ENCODE measurements around the gene LRRC9.
"Not testable (repeated sequence)": the region's sequence is repeated elsewhere in the genome, so short reads cannot be mapped to it uniquely, and the experiment has no call there.

Gene LRRC9

DNA sequence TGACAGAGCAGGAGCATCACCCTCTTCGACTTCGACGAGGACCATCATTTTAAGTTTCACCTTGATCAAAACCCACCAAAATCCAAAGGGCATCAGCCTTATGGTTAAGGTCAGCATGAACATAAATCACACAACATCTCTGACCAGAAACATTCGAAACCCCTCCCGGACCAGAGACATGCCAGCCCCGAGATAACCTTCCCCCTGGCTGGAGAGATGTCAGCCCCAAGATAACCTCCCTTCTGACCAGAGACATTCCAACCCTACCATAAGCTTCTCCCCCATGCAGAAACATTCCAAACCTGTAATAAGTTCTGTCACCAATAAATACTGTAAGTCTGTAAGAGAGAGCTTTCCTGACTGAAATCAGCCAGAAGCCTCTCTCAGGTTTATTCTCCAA lies 178.0 kb downstream of the LRRC9 start:
- H3K4me1 ChIP-seq (ENCODE audit: control insufficient read depth, insufficient read depth, low read length): peaks cover 15% of the 10 kb centered on the region
- H3K4me3 ChIP-seq (ENCODE audit: low read depth, low read length): no peak overlapping the region
- POLR2A ChIA-PET: no interaction called here
- CTCF ChIA-PET: no interaction called here
- H3K36me3 ChIP-seq (ENCODE audit: control insufficient read depth in 2 of 2, insufficient read depth in 1 of 2, low read length in 2 of 2): peaks cover 4 to 13% of the 10 kb centered on the region in 2 experiments; a peak in 2 of 3 replicates
- no peaks in the 10 kb centered on the region for H3K9me3 ChIP-seq (ENCODE audit: control insufficient read depth, insufficient read depth, low read depth, low read length)
- H3K27ac ChIP-seq (ENCODE audit: extremely low read depth, low read depth, low read length): no peak overlapping the region
- TF ChIP-seq GLIS1 (tag by site-specific recombination; IDR thresholded peaks at IDR 0.05) (no peak), ZNF404 (tag by site-specific recombination; IDR thresholded peaks at IDR 0.05) (no peak), ZNF654 (tag by site-specific recombination; IDR thresholded peaks at IDR 0.05; ENCODE audit: low read depth) (no peak), ZNF791 (tag by site-specific recombination; IDR thresholded peaks at IDR 0.05) (no peak), ZSCAN23 (tag by site-specific recombination; IDR thresholded peaks at IDR 0.05) (no peak), ZNF239 (tag by site-specific recombination; IDR thresholded peaks at IDR 0.05) (no peak), ZNF2 (tag by site-specific recombination; IDR thresholded peaks at IDR 0.05) (no peak), ZNF146 (tag by site-specific recombination; IDR thresholded peaks at IDR 0.05) (no peak), ZNF596 (tag by site-specific recombination; IDR thresholded peaks at IDR 0.05) (no peak), ZNF623 (tag by site-specific recombination; IDR thresholded peaks at IDR 0.05) (no peak), ZNF10 (tag by site-specific recombination; IDR thresholded peaks at IDR 0.05) (no peak), ZBTB7A (tag by site-specific recombination; IDR thresholded peaks at IDR 0.05; ENCODE audit: low read depth) (no peak)
- TF ChIP-seq, protein P1, sequence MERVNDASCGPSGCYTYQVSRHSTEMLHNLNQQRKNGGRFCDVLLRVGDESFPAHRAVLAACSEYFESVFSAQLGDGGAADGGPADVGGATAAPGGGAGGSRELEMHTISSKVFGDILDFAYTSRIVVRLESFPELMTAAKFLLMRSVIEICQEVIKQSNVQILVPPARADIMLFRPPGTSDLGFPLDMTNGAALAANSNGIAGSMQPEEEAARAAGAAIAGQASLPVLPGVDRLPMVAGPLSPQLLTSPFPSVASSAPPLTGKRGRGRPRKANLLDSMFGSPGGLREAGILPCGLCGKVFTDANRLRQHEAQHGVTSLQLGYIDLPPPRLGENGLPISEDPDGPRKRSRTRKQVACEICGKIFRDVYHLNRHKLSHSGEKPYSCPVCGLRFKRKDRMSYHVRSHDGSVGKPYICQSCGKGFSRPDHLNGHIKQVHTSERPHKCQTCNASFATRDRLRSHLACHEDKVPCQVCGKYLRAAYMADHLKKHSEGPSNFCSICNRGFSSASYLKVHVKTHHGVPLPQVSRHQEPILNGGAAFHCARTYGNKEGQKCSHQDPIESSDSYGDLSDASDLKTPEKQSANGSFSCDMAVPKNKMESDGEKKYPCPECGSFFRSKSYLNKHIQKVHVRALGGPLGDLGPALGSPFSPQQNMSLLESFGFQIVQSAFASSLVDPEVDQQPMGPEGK (tag by site-specific recombination; IDR thresholded peaks at IDR 0.05): no peak
- TF ChIP-seq, protein P2, sequence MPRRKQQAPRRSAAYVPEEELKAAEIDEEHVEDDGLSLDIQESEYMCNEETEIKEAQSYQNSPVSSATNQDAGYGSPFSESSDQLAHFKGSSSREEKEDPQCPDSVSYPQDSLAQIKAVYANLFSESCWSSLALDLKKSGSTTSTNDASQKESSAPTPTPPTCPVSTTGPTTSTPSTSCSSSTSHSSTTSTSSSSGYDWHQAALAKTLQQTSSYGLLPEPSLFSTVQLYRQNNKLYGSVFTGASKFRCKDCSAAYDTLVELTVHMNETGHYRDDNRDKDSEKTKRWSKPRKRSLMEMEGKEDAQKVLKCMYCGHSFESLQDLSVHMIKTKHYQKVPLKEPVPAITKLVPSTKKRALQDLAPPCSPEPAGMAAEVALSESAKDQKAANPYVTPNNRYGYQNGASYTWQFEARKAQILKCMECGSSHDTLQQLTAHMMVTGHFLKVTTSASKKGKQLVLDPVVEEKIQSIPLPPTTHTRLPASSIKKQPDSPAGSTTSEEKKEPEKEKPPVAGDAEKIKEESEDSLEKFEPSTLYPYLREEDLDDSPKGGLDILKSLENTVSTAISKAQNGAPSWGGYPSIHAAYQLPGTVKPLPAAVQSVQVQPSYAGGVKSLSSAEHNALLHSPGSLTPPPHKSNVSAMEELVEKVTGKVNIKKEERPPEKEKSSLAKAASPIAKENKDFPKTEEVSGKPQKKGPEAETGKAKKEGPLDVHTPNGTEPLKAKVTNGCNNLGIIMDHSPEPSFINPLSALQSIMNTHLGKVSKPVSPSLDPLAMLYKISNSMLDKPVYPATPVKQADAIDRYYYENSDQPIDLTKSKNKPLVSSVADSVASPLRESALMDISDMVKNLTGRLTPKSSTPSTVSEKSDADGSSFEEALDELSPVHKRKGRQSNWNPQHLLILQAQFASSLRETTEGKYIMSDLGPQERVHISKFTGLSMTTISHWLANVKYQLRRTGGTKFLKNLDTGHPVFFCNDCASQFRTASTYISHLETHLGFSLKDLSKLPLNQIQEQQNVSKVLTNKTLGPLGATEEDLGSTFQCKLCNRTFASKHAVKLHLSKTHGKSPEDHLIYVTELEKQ (tag by site-specific recombination; IDR thresholded peaks at IDR 0.05; ENCODE audit: borderline replicate concordance): no peak
- TF ChIP-seq, protein P3, sequence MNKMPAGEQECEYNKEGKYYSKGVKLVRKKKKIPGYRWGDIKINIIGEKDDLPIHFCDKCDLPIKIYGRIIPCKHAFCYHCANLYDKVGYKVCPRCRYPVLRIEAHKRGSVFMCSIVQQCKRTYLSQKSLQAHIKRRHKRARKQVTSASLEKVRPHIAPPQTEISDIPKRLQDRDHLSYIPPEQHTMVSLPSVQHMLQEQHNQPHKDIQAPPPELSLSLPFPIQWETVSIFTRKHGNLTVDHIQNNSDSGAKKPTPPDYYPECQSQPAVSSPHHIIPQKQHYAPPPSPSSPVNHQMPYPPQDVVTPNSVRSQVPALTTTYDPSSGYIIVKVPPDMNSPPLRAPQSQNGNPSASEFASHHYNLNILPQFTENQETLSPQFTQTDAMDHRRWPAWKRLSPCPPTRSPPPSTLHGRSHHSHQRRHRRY (tag by site-specific recombination; IDR thresholded peaks at IDR 0.05): no peak
- TF ChIP-seq, protein P4, sequence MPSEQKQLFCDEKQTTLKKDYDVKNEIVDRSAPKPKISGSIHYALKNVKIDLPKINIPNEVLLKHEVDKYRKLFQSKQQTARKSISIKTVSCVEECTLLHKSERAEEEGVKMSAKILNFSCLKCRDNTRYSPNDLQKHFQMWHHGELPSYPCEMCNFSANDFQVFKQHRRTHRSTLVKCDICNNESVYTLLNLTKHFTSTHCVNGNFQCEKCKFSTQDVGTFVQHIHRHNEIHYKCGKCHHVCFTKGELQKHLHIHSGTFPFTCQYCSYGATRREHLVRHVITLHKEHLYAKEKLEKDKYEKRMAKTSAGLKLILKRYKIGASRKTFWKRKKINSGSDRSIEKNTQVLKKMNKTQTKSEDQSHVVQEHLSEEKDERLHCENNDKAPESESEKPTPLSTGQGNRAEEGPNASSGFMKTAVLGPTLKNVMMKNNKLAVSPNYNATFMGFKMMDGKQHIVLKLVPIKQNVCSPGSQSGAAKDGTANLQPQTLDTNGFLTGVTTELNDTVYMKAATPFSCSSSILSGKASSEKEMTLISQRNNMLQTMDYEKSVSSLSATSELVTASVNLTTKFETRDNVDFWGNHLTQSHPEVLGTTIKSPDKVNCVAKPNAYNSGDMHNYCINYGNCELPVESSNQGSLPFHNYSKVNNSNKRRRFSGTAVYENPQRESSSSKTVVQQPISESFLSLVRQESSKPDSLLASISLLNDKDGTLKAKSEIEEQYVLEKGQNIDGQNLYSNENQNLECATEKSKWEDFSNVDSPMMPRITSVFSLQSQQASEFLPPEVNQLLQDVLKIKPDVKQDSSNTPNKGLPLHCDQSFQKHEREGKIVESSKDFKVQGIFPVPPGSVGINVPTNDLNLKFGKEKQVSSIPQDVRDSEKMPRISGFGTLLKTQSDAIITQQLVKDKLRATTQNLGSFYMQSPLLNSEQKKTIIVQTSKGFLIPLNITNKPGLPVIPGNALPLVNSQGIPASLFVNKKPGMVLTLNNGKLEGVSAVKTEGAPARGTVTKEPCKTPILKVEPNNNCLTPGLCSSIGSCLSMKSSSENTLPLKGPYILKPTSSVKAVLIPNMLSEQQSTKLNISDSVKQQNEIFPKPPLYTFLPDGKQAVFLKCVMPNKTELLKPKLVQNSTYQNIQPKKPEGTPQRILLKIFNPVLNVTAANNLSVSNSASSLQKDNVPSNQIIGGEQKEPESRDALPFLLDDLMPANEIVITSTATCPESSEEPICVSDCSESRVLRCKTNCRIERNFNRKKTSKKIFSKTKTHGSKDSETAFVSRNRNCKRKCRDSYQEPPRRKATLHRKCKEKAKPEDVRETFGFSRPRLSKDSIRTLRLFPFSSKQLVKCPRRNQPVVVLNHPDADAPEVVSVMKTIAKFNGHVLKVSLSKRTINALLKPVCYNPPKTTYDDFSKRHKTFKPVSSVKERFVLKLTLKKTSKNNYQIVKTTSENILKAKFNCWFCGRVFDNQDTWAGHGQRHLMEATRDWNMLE (tag by site-specific recombination; conservative IDR thresholded peaks at IDR 0.05; ENCODE audit: low read depth): no peak
- TF ChIP-seq, protein P5, sequence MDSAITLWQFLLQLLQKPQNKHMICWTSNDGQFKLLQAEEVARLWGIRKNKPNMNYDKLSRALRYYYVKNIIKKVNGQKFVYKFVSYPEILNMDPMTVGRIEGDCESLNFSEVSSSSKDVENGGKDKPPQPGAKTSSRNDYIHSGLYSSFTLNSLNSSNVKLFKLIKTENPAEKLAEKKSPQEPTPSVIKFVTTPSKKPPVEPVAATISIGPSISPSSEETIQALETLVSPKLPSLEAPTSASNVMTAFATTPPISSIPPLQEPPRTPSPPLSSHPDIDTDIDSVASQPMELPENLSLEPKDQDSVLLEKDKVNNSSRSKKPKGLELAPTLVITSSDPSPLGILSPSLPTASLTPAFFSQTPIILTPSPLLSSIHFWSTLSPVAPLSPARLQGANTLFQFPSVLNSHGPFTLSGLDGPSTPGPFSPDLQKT (IDR thresholded peaks at IDR 0.05; ENCODE audit: borderline replicate concordance, low read depth, low read length): no peak
- TF ChIP-seq, protein P6, sequence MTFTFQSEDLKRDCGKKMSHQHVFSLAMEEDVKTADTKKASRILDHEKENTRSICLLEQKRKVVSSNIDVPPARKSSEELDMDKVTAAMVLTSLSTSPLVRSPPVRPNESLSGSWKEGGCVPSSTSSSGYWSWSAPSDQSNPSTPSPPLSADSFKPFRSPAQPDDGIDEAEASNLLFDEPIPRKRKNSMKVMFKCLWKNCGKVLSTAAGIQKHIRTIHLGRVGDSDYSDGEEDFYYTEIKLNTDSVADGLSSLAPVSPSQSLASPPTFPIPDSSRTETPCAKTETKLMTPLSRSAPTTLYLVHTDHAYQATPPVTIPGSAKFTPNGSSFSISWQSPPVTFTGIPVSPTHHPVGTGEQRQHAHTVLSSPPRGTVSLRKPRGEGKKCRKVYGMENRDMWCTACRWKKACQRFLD (tag by site-specific recombination; IDR thresholded peaks at IDR 0.05): no peak

DNA sequence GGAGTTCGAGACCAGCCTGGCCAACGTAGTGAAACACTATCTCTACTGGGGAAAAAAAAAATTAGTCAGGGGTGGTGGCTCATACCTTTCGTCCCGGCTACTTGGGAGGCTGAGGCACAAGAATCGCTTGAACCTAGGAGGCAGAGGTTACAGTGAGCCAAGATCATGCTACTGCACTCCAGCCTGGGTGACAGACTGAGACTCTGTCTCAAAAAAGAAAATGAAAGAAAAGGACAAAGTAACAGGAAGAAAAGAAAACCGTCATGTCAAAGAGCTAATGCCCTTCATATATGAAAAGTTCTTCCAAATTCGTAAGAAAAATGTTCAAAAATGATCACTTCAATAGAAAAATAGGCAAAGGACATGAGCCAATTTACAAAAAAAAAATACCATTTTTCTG lies 179.9 kb downstream of the LRRC9 start:
- POLR2A ChIA-PET; H3K4me1 ChIP-seq (ENCODE audit: control insufficient read depth, insufficient read depth, low read length); H3K27ac ChIP-seq (ENCODE audit: extremely low read depth, low read depth, low read length); H3K9me3 ChIP-seq (ENCODE audit: control insufficient read depth, insufficient read depth, low read depth, low read length); H3K4me3 ChIP-seq (ENCODE audit: low read depth, low read length): not testable (repeated sequence)
- H3K36me3 ChIP-seq (ENCODE audit: control insufficient read depth in 2 of 2, insufficient read depth in 1 of 2, low read length in 2 of 2): peaks cover 4 to 13% of the 10 kb centered on the region in 2 experiments; a peak in 2 of 3 replicates
- CTCF ChIA-PET: interaction anchor here (0.7 kb wide), 1 partner anchor 9 kb away, joined by 3 read pairs; no protein-coding TSS in a partner anchor
